Uterine smooth muscle cell (primary cell): ENCODE data around the gene SCML1. TPM values are rescaled to one million over a fixed set of nuclear protein-coding genes. Genes with fewer than 3 reads are reported as not detected.

Source experiments
- total RNA-seq: library from RNA; depleted of rRNA; stranded (reverse); fragments of >200 nt; gene quantifications from 2 replicates; pipeline ENCODE4 v1.2.3, GENCODE V29; 2014

Gene SCML1, protein sequence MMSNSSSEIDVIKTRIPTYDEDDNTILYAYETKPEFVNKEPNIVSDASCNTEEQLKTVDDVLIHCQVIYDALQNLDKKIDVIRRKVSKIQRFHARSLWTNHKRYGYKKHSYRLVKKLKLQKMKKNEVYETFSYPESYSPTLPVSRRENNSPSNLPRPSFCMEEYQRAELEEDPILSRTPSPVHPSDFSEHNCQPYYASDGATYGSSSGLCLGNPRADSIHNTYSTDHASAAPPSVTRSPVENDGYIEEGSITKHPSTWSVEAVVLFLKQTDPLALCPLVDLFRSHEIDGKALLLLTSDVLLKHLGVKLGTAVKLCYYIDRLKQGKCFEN
- 10.2 and 11.8 TPM in 2 replicates for total RNA-seq

GRCh38 chrX:17736856-17737709 is at the start of gene SCML1:
SCML1 (plus strand) TSS chrX:17737493; CDS start chrX:17744187, 6,694 bp downstream.

Other genes with a start within 250 kb of the SCML1 start
- 0.66 and 0.87 TPM in 2 replicates for gene RAI2, start 123.8 kb downstream of the SCML1 start, total RNA-seq